ENCODE data around the gene C22orf42. TPM values are rescaled to one million over a fixed set of nuclear protein-coding genes. Genes with fewer than 3 reads are reported as not detected.

Gene C22orf42, protein sequence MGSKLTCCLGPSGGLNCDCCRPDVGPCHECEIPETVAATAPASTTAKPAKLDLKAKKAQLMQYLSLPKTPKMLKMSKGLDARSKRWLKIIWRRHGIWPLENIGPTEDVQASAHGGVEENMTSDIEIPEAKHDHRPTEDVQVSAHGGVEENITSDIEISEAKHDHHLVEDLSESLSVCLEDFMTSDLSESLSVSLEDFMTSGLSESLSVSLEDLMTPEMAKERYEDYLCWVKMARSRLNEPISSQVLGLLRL
- total RNA-seq (0.19 TPM), polyA plus RNA-seq (0.59 TPM)
- long read RNA-seq, donor 1 = 0 reads
- long read RNA-seq, donor 2 = 0 reads
- long read RNA-seq, donor 3 = 0 reads
- long read RNA-seq, donor 4 = 0 reads
- long read RNA-seq, donor 5 = 0 reads
- long read RNA-seq, donor 6 = 0 reads
- long read RNA-seq, donor 7 = 0 reads
- long read RNA-seq, donor 8 = 0 reads
- long read RNA-seq, donor 9 = 0 reads
- long read RNA-seq, donor 10 = 0 reads

DNA sequence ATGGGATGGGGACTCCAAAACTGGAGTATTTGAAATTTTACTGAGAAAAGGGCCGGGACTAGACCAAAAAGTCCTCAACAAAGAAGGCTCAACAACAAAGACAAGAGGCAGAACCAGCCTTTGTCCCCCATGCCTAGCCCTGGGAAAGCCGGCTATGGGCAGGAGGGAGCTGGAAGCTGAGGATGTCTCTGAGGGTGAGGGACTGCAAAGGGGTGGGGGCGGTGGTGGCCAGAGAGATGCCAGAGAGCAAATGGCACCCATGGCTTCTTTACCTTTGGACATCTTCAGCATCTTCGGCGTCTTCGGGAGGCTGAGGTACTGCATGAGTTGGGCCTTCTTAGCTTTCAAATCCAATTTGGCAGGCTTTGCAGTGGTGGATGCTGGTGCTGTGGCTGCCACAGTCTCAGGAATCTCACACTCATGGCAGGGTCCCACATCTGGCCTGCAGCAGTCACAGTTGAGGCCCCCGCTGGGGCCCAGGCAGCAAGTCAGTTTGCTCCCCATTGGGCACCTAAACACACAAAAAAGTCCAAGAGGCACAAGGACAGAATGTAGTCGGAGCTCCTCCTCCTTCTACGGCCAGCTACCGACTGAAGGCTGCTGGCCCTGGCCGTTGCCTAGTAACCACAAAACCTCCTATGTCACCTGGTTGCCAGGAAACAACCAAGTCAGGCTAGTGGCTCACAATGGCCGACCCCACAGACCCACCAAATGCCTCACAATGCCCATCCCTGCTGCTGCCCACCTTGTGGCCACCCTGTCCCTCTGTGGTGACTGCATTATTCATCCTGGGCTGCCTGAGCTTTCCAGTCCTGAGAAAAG lies at the start of gene C22orf42:
Gene C22orf42 (minus strand): TSS at position 592 of the 822 bp plus-strand sequence. CDS start 88 bp downstream, at position 504.
- Histone ChIP-seq H3K27me3 (ENCODE audit: control insufficient read depth in 2 of 2, insufficient read depth in 1 of 2, low read length in 1 of 2) (no peaks in the 10 kb centered on the region), H3K9me3 (ENCODE audit: control insufficient read depth in 2 of 2, insufficient read depth in 1 of 2, low read length in 1 of 2) (no peaks in the 10 kb centered on the region), H3K4me1 (ENCODE audit: control insufficient read depth in 2 of 2, insufficient read depth in 2 of 2, low read length in 2 of 2) (no peaks in the 10 kb centered on the region), H3K36me3 (ENCODE audit: control insufficient read depth in 2 of 2, insufficient read depth in 2 of 2, low read length in 1 of 2) (no peaks in the 10 kb centered on the region), H3K4me3 (ENCODE audit: low read length in 2 of 2) (no peak within 1 kb of the TSS), H3K27ac (ENCODE audit: low read depth in 1 of 2, low read length in 1 of 2) (no peak within 1 kb of the TSS)
- WGBS = 92% methylated on average over 12 of the region's 12 CpGs
- DNase-seq (ENCODE audit: low read depth in 6 of 9, low spot score in 9 of 9) = no peak

DNA sequence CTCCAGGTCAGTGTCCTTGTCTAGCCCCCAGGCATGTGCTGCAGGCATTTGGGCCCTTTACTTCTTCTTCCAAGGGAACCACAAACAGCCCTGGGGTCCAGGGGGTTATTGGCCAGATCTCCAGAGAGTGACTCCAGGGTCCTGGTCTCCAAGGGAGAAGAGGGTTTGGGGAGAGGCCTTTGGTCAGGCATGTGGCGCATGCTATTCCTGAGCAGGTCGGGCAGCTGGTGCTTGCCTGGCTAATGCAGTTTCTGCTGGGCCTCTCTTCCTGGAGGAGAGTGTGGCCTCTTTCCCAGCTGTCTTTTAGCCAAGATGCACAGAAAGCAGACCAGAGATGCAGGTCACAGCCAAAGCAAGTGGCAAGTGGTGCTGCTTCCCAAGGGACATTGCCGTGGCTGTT lies 49.6 kb upstream of the C22orf42 start:
- Histone ChIP-seq H3K27me3 (ENCODE audit: control insufficient read depth in 2 of 2, insufficient read depth in 1 of 2, low read length in 1 of 2) (peaks cover 16 to 19% of the 10 kb centered on the region in 2 donors), H3K4me3 (ENCODE audit: low read length in 2 of 2) (no peak overlapping the region), H3K4me1 (ENCODE audit: control insufficient read depth in 2 of 2, insufficient read depth in 2 of 2, low read length in 2 of 2) (no peaks in the 10 kb centered on the region), H3K9me3 (ENCODE audit: control insufficient read depth in 2 of 2, insufficient read depth in 1 of 2, low read length in 1 of 2) (no peaks in the 10 kb centered on the region), H3K27ac (ENCODE audit: low read depth in 1 of 2, low read length in 1 of 2) (no peak overlapping the region), H3K36me3 (ENCODE audit: control insufficient read depth in 2 of 2, insufficient read depth in 2 of 2, low read length in 1 of 2) (no peaks in the 10 kb centered on the region)
- 95% methylated on average over 3 of the region's 3 CpGs for WGBS
- DNase-seq (ENCODE audit: low read depth in 6 of 9, low spot score in 9 of 9) = no peak

DNA sequence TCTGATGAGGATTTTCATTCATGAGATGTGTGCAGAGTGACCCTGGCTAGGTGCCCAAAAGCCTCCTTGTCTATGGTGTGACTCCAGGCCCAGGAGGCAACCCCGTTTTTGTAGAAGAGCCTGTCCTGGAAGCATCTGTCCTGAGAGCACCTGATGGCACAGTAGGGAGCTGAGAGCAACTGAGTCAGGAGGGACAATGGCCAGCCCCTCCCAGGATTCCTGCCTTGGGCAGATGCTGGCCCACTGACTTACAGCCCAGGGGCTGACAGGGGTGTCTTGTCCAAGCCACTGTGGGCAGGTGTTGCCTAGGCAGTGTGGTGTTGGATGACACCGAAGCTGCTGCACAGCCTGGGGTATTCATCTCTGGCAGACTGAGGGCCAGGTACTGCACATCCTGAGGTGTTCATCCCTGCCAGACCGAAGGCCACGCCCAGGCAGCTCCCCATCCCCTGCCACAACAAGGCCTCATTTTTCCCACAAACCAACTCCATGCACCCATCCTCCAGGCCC lies 48.9 kb upstream of the C22orf42 start:
- Histone ChIP-seq H3K27ac (ENCODE audit: low read depth in 1 of 2, low read length in 1 of 2) (no peak overlapping the region), H3K9me3 (ENCODE audit: control insufficient read depth in 2 of 2, insufficient read depth in 1 of 2, low read length in 1 of 2) (no peaks in the 10 kb centered on the region), H3K4me3 (ENCODE audit: low read length in 2 of 2) (no peak overlapping the region), H3K36me3 (ENCODE audit: control insufficient read depth in 2 of 2, insufficient read depth in 2 of 2, low read length in 1 of 2) (no peaks in the 10 kb centered on the region), H3K4me1 (ENCODE audit: control insufficient read depth in 2 of 2, insufficient read depth in 2 of 2, low read length in 2 of 2) (no peaks in the 10 kb centered on the region), H3K27me3 (ENCODE audit: control insufficient read depth in 2 of 2, insufficient read depth in 1 of 2, low read length in 1 of 2) (peaks cover 21 to 26% of the 10 kb centered on the region in 2 donors)
- no peak for DNase-seq (ENCODE audit: low read depth in 6 of 9, low spot score in 9 of 9)
- WGBS = 91% methylated on average over 4 of the region's 4 CpGs

DNA sequence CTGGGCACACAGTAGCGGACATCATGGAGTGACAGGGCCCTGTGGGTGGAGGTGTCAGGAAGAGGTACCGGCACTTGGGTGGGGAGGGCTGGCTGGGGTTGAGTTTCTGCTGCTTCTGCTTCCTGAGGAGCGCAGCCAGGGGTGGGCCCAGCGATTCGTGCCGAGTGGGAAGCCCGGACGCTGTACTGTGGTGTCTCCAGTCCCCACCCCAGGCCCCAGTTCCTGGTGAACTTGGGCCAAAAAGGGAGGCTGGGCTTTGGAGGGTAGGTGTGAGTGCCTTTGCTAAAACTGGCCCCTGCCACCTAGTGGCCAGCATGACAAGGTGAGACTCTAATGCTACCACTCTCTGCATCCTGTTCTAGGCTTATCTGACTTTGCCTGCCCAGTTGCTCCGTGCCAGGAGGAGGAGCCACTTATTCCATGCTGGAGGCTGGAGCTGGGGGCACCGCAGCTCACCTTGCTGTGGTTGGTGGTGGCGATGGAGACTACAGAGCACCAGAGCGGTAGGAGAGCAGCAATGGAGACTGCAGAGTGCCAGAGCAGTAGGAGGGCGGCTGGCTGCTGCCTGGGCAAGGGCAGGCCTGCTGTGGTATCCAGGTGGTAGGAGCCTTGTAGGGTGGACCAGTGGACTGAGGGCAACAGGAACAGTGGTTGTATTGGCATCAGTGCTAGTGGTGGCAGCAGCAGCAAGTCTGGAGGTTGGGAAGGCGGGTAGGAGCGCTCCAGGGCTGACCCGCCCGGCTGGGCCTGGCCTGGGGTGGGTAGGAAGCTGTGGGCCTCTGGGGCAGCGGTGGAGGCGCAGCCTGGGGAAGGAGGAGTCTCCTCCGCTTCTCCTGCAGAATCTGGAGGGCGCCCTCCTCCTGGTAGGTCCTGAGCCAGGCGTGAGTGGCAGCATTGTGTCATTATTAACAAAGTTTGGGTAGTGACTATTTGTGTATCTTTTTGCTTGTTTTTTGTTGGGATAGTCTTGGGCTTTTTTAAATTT lies 48.0 kb upstream of the C22orf42 start:
- Histone ChIP-seq H3K4me1 (ENCODE audit: control insufficient read depth in 2 of 2, insufficient read depth in 2 of 2, low read length in 2 of 2) (no peaks in the 10 kb centered on the region), H3K27ac (ENCODE audit: low read depth in 1 of 2, low read length in 1 of 2) (no peak overlapping the region), H3K4me3 (ENCODE audit: low read length in 2 of 2) (no peak overlapping the region), H3K36me3 (ENCODE audit: control insufficient read depth in 2 of 2, insufficient read depth in 2 of 2, low read length in 1 of 2) (no peaks in the 10 kb centered on the region), H3K27me3 (ENCODE audit: control insufficient read depth in 2 of 2, insufficient read depth in 1 of 2, low read length in 1 of 2) (peaks cover 29 to 35% of the 10 kb centered on the region in 2 donors), H3K9me3 (ENCODE audit: control insufficient read depth in 2 of 2, insufficient read depth in 1 of 2, low read length in 1 of 2) (no peaks in the 10 kb centered on the region)
- WGBS = 67% methylated on average over 22 of the region's 22 CpGs
- DNase-seq (ENCODE audit: low read depth in 6 of 9, low spot score in 9 of 9) = peak in 1 of 9 donors; percentile 24

DNA sequence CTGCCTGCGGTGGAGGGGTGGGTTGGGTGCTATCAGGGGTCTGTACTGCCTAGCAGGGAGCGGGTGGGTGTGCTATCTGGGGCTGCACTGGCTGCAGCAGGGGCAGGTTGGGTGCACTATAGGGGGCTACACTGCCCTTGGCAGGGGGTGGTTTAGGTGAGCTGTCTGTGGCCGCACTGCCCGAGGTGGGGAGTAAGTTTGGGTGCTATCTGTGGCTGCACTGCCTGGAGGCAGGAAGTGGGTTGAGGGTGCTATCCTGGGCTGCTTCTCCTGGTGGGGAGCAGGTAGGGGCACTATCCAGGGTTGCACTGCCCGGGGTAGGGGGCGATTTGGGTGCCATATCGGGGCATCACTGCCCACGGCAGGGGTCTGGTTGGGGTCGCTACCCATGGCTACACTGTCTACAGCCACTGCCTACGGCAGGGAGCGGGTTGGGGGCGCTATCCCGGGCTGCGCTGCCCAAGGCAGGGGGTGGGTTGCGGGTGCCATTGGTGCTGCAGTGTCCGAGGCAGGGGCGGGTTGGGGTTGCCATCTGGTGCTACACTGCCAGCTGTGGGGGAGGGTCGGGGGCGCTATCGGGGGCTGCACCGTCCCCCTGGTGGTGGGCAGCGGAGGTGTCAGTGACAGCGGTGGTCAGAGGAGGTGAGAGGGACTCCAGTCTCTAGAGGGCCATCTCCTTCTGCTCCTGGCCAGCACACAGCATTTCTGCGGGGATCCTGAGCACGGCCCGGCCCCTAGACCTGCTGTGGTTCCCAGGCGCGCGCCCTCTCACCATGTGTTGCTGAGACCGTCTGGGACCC lies 47.1 kb upstream of the C22orf42 start:
- 88% methylated on average over 30 of the region's 30 CpGs for WGBS
- no peaks in the 10 kb centered on the region for H3K36me3 ChIP-seq (ENCODE audit: control insufficient read depth in 2 of 2, insufficient read depth in 2 of 2, low read length in 1 of 2)
- H3K4me1 ChIP-seq (ENCODE audit: control insufficient read depth in 2 of 2, insufficient read depth in 2 of 2, low read length in 2 of 2) = no peaks in the 10 kb centered on the region
- no peak for DNase-seq (ENCODE audit: low read depth in 6 of 9, low spot score in 9 of 9)
- no peak overlapping the region for H3K27ac ChIP-seq (ENCODE audit: low read depth in 1 of 2, low read length in 1 of 2)
- no peak overlapping the region for H3K4me3 ChIP-seq (ENCODE audit: low read length in 2 of 2)
- H3K27me3 ChIP-seq (ENCODE audit: control insufficient read depth in 2 of 2, insufficient read depth in 1 of 2, low read length in 1 of 2) = peaks cover 34 to 41% of the 10 kb centered on the region in 2 donors
- H3K9me3 ChIP-seq (ENCODE audit: control insufficient read depth in 2 of 2, insufficient read depth in 1 of 2, low read length in 1 of 2) = no peaks in the 10 kb centered on the region

DNA sequence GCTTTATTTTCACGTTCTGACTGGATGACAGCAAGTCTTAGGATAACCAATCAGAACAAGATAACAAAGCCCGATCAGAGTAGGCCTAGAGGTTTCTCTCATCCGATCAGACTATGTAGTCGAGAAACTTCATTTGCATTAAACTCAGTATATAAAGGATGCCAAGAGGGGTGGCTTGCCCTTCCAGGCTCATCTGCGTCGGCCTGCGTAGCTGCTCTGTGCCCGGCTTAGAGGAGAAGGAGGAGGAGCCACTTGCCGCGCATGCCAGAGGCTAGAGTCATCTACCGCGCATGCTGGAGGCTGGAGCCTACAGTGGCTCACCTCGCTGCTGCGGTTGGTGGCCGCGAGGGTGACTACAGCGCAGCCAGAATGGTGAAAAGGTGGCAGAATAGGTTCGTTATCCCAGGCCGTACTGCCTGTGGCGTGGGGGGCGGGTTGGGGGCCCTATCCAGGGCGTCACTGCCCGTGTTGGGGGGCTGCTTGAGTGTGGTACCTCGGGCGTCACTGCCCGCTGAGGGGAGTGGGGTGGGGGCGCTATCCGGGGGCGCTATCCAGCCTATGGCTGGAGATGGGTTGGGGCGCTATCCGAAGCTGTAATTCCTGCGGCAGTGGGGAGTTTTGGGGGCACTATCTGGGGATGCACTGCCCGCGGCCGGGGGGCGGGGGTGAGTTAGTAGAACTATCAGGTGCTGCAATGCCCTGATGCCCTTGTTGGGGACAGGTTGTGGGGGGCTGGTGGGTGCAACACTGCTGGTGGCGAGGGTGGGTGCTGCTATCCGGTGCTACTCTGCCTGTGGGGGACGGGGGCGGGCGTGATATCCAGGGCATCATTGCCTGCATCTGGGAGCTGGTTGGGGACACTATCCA lies 46.0 kb upstream of the C22orf42 start, which contains the start of gene RFPL2:
Gene RFPL2 (minus strand): TSS at position 218 of the 867 bp plus-strand sequence. CDS start 2,622 bp downstream, outside the sequence.
- 69% methylated on average over 41 of the region's 41 CpGs for WGBS
- H3K27ac ChIP-seq (ENCODE audit: low read depth in 1 of 2, low read length in 1 of 2) = no peak within 1 kb of the TSS
- no peak for DNase-seq (ENCODE audit: low read depth in 6 of 9, low spot score in 9 of 9)
- H3K27me3 ChIP-seq (ENCODE audit: control insufficient read depth in 2 of 2, insufficient read depth in 1 of 2, low read length in 1 of 2) = peaks cover 34 to 41% of the 10 kb centered on the region in 2 donors
- no peak within 1 kb of the TSS for H3K4me3 ChIP-seq (ENCODE audit: low read length in 2 of 2)
- no peaks in the 10 kb centered on the region for H3K4me1 ChIP-seq (ENCODE audit: control insufficient read depth in 2 of 2, insufficient read depth in 2 of 2, low read length in 2 of 2)
- H3K9me3 ChIP-seq (ENCODE audit: control insufficient read depth in 2 of 2, insufficient read depth in 1 of 2, low read length in 1 of 2) = no peaks in the 10 kb centered on the region
- H3K36me3 ChIP-seq (ENCODE audit: control insufficient read depth in 2 of 2, insufficient read depth in 2 of 2, low read length in 1 of 2) = no peaks in the 10 kb centered on the region

DNA sequence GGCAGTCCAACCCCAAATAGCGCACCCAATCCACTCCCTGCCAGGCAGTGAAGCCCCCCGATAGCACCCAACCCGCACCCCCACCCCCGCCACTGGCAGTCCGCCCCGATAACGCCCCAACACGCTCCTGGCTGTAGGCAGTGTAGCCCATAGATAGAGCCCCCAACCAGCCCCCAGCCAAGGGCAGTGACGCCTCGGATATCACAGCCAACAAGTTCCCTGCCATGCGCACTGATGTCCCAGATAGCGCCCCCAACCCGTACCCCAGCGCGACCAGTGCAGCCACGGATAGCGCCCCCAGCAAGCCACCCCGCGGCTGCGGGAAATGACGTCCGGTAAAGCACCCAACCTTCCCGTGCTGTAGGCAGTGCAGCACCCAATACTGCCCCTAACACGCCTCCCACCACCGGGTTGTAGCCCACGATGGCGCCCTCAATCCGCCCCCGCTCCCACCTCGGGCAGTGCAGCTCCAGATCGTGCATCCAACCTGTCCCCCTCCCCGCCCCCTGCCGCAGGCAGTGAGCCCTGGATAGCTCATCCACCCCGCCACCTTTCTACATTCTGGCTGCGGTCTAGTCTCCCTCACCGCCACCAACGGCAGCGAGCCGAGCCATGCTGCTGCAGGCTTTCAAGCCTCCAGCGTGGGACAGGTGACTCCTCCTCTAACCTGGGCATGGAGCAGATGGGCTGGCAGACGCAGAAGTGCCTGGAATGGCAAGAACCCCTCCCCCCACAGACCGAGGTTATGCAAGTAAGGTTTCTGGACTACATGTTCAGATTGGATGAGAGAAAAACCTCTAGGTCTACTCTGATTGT lies 45.1 kb upstream of the C22orf42 start:
- no peak overlapping the region for H3K4me3 ChIP-seq (ENCODE audit: low read length in 2 of 2)

More for the DNA sequence above, 45.1 kb upstream of the C22orf42 start:
- H3K9me3 ChIP-seq (ENCODE audit: control insufficient read depth in 2 of 2, insufficient read depth in 1 of 2, low read length in 1 of 2) = no peaks in the 10 kb centered on the region
- no peaks in the 10 kb centered on the region for H3K4me1 ChIP-seq (ENCODE audit: control insufficient read depth in 2 of 2, insufficient read depth in 2 of 2, low read length in 2 of 2)
- no peaks in the 10 kb centered on the region for H3K36me3 ChIP-seq (ENCODE audit: control insufficient read depth in 2 of 2, insufficient read depth in 2 of 2, low read length in 1 of 2)
- H3K27ac ChIP-seq (ENCODE audit: low read depth in 1 of 2, low read length in 1 of 2) = no peak overlapping the region
- 48% methylated on average over 42 of the region's 42 CpGs for WGBS
- peaks cover 34 to 41% of the 10 kb centered on the region in 2 donors for H3K27me3 ChIP-seq (ENCODE audit: control insufficient read depth in 2 of 2, insufficient read depth in 1 of 2, low read length in 1 of 2)
- DNase-seq (ENCODE audit: low read depth in 6 of 9, low spot score in 9 of 9) = no peak
